GM12892 (cell line): ENCODE results near the gene ACOX2. TPM values are rescaled to one million over a fixed set of nuclear protein-coding genes. Genes with fewer than 3 reads are reported as not detected.

Source experiments
- DNase-seq: peaks from one replicate; pipeline ENCODE4 v3.0.0; 2011; ENCODE audit not compliant: insufficient read length
- FAIRE-seq: peaks from 2 replicates; lab custom pipeline; 2011; peaks lifted over from hg19 to GRCh38; lab: Jason Lieb, UNC
- POLR2A ChIP-seq: IDR thresholded peaks from 2 replicates; pipeline ENCODE4 v1.6.1; 2011; ENCODE audit warnings: low read depth, low read length, control low read depth
- POLR2AphosphoS5 ChIP-seq: IDR thresholded peaks from 2 replicates; pipeline ENCODE4 v1.6.1; 2011; ENCODE audit warnings: low read depth, low read length, control low read depth
- TAF1 ChIP-seq: IDR thresholded peaks from 2 replicates; pipeline ENCODE4 v1.6.1; 2011; ENCODE audit warnings: low read depth, mild to moderate bottlenecking, control low read depth, low read length, borderline replicate concordance
- polyA plus RNA-seq: library from polyadenylated mRNA; unstranded; fragments of >200 nt; gene quantifications from one replicate; pipeline ENCODE4 v1.2.1, GENCODE V29; 2012; ENCODE audit warnings: missing spikeins, inconsistent platforms; ENCODE audit not compliant: missing spikeins

Gene ACOX2
- polyA plus RNA-seq, result not detected

DNA sequence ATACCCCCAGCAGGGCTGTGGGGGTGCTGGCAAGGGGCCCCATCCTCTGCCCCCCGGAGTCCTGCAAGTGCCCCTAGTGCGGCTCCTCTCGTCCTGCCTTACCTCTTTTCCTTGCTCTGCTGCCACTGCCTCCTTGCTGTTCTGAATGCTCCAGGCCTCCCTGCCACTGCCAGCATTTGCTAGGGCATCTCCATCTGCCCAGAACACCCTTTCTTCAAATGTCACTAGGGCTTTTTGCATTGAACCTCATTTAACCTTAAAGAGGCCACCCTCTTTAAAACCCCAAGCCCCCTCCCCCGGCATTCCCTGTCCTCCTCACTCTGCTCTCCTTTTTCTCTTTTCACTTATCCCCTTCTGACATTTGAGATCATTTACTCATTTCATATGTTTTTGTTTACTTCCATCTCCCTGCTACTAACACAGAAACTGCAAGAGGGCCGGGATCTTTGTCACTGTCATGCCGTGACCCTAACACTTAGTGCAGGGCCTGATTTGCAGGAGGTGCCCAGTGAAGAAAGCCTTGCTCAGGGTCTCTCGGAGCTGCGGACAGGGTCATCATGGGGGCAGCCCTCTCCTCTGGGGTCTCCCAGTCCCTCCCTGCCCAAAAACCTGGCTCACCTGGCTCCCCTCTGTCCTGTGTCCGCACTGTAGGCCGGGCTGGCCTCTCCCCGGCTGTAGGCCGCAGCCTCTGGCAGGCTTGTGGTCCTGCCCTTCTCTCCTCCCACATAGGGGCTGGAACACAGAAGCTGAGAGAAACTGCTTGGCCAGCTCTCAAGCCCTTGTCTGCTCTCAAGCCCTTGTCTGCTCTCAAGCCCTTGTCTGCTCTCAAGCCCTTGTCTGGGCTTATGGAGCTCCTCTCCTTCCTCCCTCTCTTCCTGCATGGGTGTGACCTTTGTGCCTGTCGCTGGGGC lies at the start of gene ACOX2:
Gene ACOX2, minus strand, starts transcription at position 690 of the 911 bp plus-strand sequence. CDS start 2,084 bp downstream, outside the sequence.
- DNase-seq (no peak), FAIRE-seq (no peak)
- no peak for TF ChIP-seq POLR2A
- TF ChIP-seq TAF1, result no peak
- no peak for TF ChIP-seq POLR2AphosphoS5

DNA sequence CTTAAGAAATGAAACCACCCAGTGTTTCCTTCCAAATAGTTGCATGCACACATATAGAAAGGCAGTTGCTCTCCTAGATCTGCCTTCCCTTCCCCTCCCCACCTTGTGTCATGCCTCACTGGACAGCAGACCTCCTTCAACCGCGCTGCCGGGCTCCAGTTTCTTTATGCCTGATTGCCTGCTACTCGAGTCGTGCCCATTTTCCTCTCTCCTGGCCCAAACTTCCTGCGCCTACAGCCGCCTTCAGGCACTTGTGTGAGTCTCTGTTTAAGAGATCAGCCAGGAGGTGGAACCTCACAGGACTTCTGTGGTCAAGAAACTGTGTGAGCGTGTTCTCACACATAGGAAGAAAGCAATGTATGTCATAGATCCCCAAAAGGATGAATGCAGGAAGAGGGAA lies 49.0 kb upstream of the ACOX2 start:
- TF ChIP-seq POLR2A (no peak), TAF1 (no peak), POLR2AphosphoS5 (no peak)
- FAIRE-seq (no peak), DNase-seq (no peak)

DNA sequence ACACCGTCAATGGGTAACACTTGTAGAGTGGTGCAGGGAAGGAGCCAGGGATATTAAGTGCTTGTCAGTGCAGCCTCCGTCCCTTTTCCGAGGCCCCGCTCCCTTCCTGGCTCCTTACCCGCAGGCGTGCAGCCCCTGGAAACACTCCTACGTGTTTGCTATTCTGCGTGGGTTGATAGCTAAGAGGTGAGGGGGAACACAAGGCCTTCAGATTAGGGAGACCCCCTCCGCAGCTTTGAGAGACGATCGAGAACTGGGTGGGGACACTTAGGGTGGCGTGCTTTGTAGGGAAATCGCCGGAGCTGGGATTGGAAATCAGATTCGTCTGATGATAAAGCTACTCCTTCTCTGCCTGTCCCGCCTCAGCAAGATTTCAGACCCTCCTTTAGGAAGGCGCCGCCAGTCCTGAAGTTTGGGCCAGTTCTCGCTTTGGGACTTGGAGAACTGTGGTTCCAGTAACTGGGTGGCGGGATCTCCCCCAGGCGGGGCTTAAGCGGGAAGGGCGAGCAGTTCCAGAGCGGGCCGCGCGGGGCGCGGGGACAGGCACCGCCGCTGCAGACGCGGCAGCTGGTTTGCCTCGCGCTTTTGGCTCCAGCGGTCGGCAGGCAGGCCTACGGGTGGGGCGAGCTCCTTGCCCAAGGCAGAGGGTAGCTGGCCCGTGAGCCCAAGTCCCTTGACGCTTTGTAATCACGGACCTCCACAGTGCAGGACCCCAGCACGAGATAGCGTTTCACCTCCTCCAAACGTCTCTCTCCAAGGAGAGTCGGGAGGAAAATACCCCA lies 48.2 kb upstream of the ACOX2 start:
- DNase-seq, result peak; percentile 74
- FAIRE-seq, result peak; percentile 86
- TF ChIP-seq POLR2AphosphoS5 (no peak), POLR2A (no peak), TAF1 (no peak)

DNA sequence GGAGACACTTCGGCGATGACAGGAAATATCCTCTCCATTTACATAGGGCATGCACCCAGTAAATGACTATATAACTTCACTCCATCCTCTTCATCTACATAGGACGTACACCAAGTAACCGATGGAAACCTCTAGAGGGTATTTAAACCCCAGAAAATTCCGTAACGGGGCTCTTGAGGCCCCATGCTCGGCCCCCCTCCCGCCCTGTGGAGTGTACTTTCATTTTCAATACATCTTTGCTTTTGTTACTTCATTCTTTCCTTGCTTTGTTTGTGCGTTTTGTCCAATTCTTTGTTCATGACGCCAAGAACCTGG lies 47.7 kb upstream of the ACOX2 start:
- TF ChIP-seq POLR2AphosphoS5 (no peak), TAF1 (no peak), POLR2A (no peak)
- FAIRE-seq (peak; percentile 24), DNase-seq (no peak)

DNA sequence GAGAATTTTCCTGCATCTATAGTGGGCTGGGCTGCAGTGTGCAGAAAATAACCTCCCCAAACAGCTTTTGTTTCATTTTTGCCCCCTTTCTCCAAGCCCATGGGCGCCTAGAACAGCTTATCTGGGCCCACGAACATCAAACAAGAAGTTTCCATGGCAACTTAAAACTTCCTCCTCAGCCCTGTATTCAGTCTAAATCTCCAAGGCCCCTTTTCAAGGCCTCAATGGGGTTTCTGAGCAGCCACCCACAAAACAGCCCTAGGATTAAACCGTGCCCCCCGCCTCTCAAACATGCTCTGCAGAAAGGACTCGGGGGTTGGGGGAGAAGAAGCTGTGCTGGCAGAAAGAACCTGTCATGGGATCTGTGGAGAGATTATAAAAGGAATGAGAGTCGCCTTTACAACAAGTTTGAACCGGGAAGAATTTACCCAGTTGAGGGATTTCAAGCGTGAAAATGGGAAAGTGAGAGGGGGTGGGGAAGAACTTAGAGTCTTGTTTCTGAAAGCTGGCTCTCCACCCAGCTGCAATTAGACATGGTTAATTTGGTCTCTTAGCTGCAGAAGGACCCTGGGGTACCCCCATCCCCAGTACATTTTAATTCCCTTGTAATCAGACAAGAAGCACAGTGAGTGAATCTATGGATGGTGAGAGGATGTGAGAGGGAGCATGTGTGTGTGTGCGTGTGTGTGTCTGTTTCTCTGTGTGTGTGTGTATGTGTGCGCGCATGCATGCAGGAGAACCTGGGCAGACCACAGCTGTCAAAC lies 44.5 kb upstream of the ACOX2 start:
- FAIRE-seq, result no peak
- TF ChIP-seq TAF1 (no peak), POLR2A (no peak), POLR2AphosphoS5 (no peak)
- DNase-seq, result no peak

DNA sequence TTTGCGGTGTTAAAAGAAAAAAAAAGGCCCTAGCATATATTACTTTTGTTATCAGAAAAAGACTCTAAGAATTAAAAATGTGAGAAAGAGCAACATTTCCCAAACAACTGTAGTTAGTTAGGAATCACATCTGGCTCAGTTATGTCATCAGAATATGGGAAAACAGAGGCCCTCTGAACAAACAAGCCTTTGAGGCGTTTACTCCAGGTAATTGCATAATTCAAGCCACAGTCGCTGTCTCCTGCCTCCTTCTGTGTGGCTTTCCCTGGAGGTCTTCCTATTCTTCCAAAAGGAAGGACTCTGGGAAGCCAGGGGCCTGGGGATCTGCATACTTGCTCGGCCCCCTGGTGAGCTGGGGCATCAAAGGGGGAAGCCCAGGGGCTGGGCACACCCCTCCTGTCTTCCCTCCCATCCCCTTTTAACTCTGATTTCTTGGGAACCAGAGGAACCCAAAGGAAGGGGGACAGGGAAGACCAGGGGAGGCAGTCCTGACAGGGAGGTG lies 43.9 kb upstream of the ACOX2 start:
- DNase-seq, result no peak
- TF ChIP-seq TAF1 (no peak), POLR2AphosphoS5 (no peak), POLR2A (no peak)

DNA sequence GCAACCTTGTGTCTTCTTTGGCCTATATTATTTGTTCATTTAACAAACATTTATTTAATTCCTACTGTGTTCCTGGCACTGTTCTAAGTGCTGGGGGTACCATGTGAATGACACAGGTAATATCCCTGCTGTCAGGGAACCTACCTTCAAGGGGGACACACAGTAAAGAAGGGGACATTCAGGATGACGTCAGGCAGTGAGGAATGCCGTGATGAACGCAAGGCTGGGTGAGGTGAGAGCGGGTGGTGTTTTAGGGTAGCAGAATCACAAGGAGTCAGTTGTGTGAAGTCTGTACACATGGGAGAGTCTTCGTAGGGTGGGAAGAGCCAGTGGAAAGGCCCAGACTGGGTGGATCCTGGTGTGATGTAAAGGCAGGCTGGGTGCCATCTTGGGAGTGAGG lies 41.9 kb upstream of the ACOX2 start:
- FAIRE-seq (no peak), DNase-seq (no peak)
- TF ChIP-seq POLR2AphosphoS5 (no peak), POLR2A (no peak), TAF1 (no peak)

More for the DNA sequence above, 43.9 kb upstream of the ACOX2 start:
- no peak for FAIRE-seq

DNA sequence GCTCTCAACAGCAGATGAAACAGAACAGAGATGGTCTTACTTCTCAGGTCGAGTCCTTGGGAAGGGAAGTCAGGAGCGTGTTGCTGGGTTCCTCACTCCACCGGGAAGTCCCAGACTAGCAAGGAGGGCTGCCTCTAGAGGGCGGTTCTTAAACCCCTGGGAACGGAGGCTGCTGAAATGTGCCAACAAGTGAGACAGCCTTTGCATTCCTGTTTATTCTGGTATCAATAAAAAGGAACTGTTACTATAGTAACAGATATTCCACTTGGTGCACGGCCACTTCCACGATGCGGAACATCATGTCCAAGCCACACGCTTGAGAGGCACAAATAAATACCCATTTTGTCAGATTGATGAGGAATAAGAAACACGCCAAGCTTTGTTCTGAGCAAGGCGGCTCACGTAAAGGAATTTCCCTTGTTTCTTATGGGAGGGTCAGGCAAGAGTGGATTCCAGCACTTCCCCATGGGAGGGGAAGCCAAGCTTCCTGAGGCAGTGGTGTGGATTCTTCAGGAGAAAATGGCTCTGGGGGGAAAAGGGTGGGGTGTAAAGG lies 40.4 kb upstream of the ACOX2 start, which contains the start of gene FAM107A:
Gene FAM107A, minus strand, starts transcription at position 123 of the 553 bp plus-strand sequence. CDS start 7,531 bp downstream, outside the sequence.
- FAIRE-seq, result no peak
- no peak for TF ChIP-seq POLR2AphosphoS5
- no peak for TF ChIP-seq POLR2A
- no peak for TF ChIP-seq TAF1

DNA sequence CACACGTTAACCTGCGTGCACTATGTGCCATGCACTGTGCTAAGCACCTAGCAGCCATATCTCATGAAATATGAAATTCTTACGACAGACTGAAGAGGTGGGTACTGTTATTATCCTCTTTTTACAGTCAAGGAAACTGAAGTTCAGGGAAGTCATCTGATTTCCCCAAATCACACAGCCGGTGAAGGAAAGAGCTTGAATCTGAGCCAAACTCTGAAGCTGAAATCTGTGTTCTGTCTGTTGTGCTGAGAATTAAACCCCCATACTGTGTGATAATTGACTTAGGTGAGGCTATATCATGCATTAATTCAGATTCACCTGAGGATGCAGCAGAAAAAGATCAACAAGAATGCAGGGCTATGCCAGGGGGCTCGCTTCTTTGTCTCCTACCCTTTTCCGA lies 39.7 kb upstream of the ACOX2 start:
- DNase-seq (no peak), FAIRE-seq (no peak)
- TF ChIP-seq TAF1 (no peak), POLR2A (no peak)

More for the DNA sequence above, 40.4 kb upstream of the ACOX2 start, which contains the start of gene FAM107A:
- DNase-seq, result no peak

DNA sequence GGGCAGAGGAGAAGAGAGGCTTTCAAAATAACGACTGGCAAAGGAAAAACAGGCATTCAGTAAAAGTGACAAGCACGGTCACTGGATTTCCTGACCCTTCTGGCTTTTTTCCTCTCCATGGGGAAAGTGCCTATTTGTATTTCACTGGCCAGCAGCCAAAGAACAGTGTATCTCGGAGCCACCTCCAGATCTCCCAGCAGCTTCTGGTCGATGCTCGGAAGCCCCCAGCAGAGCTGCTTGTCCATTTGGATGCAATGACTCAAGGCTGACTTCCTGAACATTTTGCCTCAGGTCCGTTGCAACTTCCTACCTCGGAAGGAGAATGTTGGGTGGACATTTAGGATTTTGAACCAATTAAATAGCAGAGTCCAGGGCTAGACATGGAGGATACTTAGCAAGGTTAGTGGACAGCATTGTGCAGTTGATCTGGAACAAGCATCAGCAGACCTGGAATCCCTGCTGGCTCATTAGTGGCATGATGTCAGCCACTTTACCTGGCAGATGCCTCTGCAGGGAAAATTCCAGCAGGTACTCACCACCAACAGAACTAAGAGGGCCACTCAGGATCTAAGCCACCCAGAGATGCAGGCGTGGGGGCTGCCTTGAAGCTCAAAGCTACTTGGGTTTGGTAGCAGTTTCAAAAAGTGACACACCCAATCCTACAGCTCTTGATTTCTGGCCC lies 39.1 kb upstream of the ACOX2 start:
- no peak for TF ChIP-seq POLR2A
- no peak for TF ChIP-seq TAF1
- no peak for TF ChIP-seq POLR2AphosphoS5
- no peak for FAIRE-seq
- DNase-seq, result no peak
